CD4-positive, alpha-beta T cell (primary cell): ENCODE data around the gene PRR23C. TPM values are rescaled to one million over a fixed set of nuclear protein-coding genes. Genes with fewer than 3 reads are reported as not detected.

ENCODE experiments used
- ATAC-seq: fragments of 200-7000 bp; cut with Tn5 transposase; one replicate; pipeline ENCODE4 v1.10.0; 2022; ENCODE audit warnings: mild to moderate bottlenecking; ENCODE audit not compliant: poor library complexity
- CTCF ChIA-PET: fragments of 350-600 bp; sonication (Branson Sonifier 250); formaldehyde crosslinking; loops from one replicate; lab custom pipeline; 2021; ENCODE audit warnings: antibody characterized with exemption, inconsistent platforms; lab: Charles Lee
- POLR2A ChIA-PET: fragments of 350-600 bp; sonication (Branson Sonifier 250); formaldehyde crosslinking; loops from one replicate; lab custom pipeline; 2021; ENCODE audit warnings: antibody characterized with exemption, inconsistent platforms; lab: Charles Lee
- DNase-seq, 14 experiments: peaks; one replicate each; pipeline ENCODE4 v3.0.0-alpha.2; 2013 to 2020; ENCODE audit warnings: mixed read lengths in 2 of 14
- H3K27ac ChIP-seq, 2 donors: one replicate each; pipeline versions ENCODE4 v1.5.1 to v1.7.0; 2013; ENCODE audit warnings: low read length in 2 of 2, low read depth in 1 of 2, mild to moderate bottlenecking in 1 of 2
- H3K27me3 ChIP-seq, 2 experiments: 1 replicate in 1 of 2; 2 replicates in 1 of 2; pipeline versions ENCODE4 v1.6.1 to v1.7.0; 2013; ENCODE audit warnings: low read length in 2 of 2, control low read depth in 1 of 2, mild to moderate bottlenecking in 1 of 2, moderate library complexity in 1 of 2; ENCODE audit not compliant: insufficient read depth in 2 of 2, control insufficient read depth in 1 of 2
- H3K36me3 ChIP-seq: one replicate; pipeline ENCODE4 v1.6.1; 2013; ENCODE audit warnings: low read length, control low read depth; ENCODE audit not compliant: insufficient read depth
- H3K4me1 ChIP-seq: one replicate; pipeline ENCODE4 v1.6.1; 2013; ENCODE audit warnings: low read length, control low read depth; ENCODE audit not compliant: insufficient read depth
- H3K4me3 ChIP-seq: one replicate; pipeline ENCODE4 v1.5.1; 2013; ENCODE audit warnings: mild to moderate bottlenecking, low read length, moderate library complexity
- H3K9me3 ChIP-seq, 2 experiments: 1 replicate in 1 of 2; 2 replicates in 1 of 2; pipeline versions ENCODE4 v1.6.1 to v1.7.0; 2013; ENCODE audit warnings: low read length in 2 of 2, mild to moderate bottlenecking in 2 of 2, control low read depth in 1 of 2, moderate library complexity in 1 of 2; ENCODE audit not compliant: control insufficient read depth in 1 of 2, insufficient read depth in 1 of 2
- H3K27ac Mint-ChIP-seq: one replicate; pipeline ENCODE4 v1.8.0; 2020; ENCODE audit warnings: mixed read lengths
- H3K27me3 Mint-ChIP-seq: one replicate; pipeline ENCODE4 v1.8.0; 2021; ENCODE audit warnings: mixed read lengths
- H3K36me3 Mint-ChIP-seq: one replicate; pipeline ENCODE4 v1.8.0; 2021; ENCODE audit warnings: low read depth, mixed read lengths
- H3K4me1 Mint-ChIP-seq: one replicate; pipeline ENCODE4 v1.8.0; 2021; ENCODE audit warnings: low read depth, mixed read lengths
- H3K4me3 Mint-ChIP-seq: one replicate; pipeline ENCODE4 v1.8.0; 2020; ENCODE audit warnings: mild to moderate bottlenecking, mixed read lengths
- H3K9me3 Mint-ChIP-seq: one replicate; pipeline ENCODE4 v1.8.0; 2020; ENCODE audit warnings: mixed read lengths
- intact Hi-C, 2 experiments: fragments of 100-400 bp; cut with DNase I in 1 of 2; cut with micrococcal nuclease in 1 of 2; formaldehyde crosslinking; loops; one replicate each; pipeline versions ENCODE4 v1.15.1 to v1.9.0; 2023 to 2025; cut with DNase I, micrococcal nuclease
- total RNA-seq, 174 experiments: library from RNA in 2 of 174; stranded (reverse) in 2 of 174; gene quantifications; one replicate each; pipeline ENCODE4 v1.2.3 and lab custom pipeline; 2021 to 2026
- TF ChIP-seq, protein P1 (sequence below): fragments of 200-600 bp; IDR thresholded peaks from one replicate; pipeline ENCODE4 v1.8.0; 2022; ENCODE audit warnings: antibody characterized with exemption, mild to moderate bottlenecking

Gene PRR23C
- total RNA-seq, 2 experiments from 2014 or later = not detected

DNA sequence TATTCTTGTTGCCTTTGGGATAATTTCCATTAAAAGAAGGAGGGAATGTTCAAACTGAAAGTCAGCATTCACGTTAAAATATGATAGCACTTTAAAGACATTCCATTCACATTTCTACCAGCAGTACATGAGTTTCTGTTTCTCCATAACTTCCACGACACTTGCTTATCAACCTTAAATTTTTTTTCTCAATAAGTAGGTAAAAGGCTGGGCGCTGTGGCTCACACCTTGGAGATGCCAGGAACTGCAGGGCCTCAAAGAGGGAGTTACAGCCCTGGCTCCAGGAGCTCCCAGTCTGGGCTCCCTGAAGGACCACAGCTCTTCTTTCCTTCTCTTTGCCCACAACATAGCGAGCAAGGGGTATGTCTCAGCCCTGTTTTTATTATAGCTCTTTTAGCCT, 42.9 kb upstream of the PRR23C start:
- Histone ChIP-seq H3K27ac (no peak overlapping the region), H3K4me3 (no peak overlapping the region), H3K4me1 (no peaks in the 10 kb centered on the region), H3K27me3 (no peaks in the 10 kb centered on the region), H3K36me3 (no peaks in the 10 kb centered on the region), H3K9me3 (peaks cover 0 to 9% of the 10 kb centered on the region in 2 experiments)
- CTCF ChIA-PET = no interaction called here
- POLR2A ChIA-PET = no interaction called here
- TF ChIP-seq, protein P1, sequence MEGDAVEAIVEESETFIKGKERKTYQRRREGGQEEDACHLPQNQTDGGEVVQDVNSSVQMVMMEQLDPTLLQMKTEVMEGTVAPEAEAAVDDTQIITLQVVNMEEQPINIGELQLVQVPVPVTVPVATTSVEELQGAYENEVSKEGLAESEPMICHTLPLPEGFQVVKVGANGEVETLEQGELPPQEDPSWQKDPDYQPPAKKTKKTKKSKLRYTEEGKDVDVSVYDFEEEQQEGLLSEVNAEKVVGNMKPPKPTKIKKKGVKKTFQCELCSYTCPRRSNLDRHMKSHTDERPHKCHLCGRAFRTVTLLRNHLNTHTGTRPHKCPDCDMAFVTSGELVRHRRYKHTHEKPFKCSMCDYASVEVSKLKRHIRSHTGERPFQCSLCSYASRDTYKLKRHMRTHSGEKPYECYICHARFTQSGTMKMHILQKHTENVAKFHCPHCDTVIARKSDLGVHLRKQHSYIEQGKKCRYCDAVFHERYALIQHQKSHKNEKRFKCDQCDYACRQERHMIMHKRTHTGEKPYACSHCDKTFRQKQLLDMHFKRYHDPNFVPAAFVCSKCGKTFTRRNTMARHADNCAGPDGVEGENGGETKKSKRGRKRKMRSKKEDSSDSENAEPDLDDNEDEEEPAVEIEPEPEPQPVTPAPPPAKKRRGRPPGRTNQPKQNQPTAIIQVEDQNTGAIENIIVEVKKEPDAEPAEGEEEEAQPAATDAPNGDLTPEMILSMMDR = no peak
- intact Hi-C loops = no loop called here
- Mint-ChIP-seq H3K4me1 (no peaks in the 10 kb centered on the region), H3K9me3 (peaks cover 15% of the 10 kb centered on the region), H3K27me3 (peaks cover 25% of the 10 kb centered on the region), H3K36me3 (no peaks in the 10 kb centered on the region), H3K27ac (no peak overlapping the region), H3K4me3 (no peak overlapping the region)
- DNase-seq = no peak
- ATAC-seq = no peak

DNA sequence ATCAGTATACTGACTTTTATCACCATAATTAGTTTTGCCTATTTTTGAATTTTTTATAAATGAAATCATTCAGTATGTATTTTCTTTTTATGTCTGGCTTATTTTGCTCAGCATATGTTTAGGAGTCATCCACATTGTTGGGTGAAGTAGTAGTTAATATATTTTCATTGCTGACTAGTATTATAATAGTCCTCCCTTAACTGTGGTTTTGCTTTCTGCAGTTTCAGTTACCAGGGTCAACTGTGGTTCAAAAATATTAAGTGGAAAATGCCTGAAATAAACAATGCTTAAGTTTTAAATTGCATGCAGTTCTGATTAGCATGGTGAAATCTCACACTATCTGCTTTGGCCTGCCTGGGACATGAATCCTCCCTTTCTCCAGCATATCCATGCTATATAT, 39.5 kb upstream of the PRR23C start:
- Histone ChIP-seq H3K27ac (no peak overlapping the region), H3K9me3 (peaks cover 0 to 9% of the 10 kb centered on the region in 2 experiments), H3K4me3 (no peak overlapping the region), H3K36me3 (no peaks in the 10 kb centered on the region), H3K27me3 (peaks cover 0 to 2% of the 10 kb centered on the region in 2 experiments), H3K4me1 (no peaks in the 10 kb centered on the region)
- CTCF ChIA-PET = no interaction called here
- POLR2A ChIA-PET = no interaction called here
- intact Hi-C loops = no loop called here
- Mint-ChIP-seq H3K27ac (no peak overlapping the region), H3K9me3 (peaks cover 8% of the 10 kb centered on the region), H3K4me3 (no peak overlapping the region), H3K4me1 (no peaks in the 10 kb centered on the region), H3K36me3 (no peaks in the 10 kb centered on the region), H3K27me3 (peaks cover 11% of the 10 kb centered on the region)
- TF ChIP-seq, protein P1 = no peak
- DNase-seq (no peak), ATAC-seq (no peak)

DNA sequence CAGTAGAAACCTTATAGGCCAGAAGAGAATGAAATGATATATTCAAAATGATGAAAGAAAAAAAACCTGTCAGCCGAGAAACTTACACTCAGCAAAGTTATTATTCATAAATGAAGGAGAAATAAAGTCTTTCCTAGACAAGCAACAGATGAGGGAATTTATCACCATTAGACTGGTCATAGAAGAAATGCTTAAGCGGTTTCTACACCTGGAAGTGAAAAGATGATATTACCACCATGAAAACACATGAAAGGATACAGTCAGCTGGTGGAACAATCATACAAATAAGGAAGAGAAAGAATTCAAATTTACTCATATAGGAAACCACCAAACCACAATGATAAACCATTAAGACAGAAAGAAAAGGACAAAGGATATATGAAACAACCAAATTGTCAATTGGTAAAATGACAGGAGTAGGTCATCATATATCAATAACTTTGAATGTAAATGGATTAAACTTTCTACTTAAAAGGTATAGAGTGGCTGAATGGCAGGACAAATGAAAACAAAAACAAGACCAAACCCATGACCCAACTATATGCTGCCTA, 29.9 kb upstream of the PRR23C start:
- peaks cover 17% of the 10 kb centered on the region for H3K27me3 Mint-ChIP-seq
- TF ChIP-seq, protein P1 = no peak
- no peak overlapping the region for H3K27ac Mint-ChIP-seq
- peaks cover 0 to 9% of the 10 kb centered on the region in 2 experiments for H3K27me3 ChIP-seq
- no peak overlapping the region for H3K4me3 Mint-ChIP-seq
- ATAC-seq (no peak), DNase-seq (no peak)
- peaks cover 9 to 14% of the 10 kb centered on the region in 2 experiments for H3K9me3 ChIP-seq
- ChIA-PET CTCF (no interaction called here), POLR2A (no interaction called here)
- H3K4me1 ChIP-seq = no peaks in the 10 kb centered on the region
- H3K4me3 ChIP-seq = no peak overlapping the region
- intact Hi-C loops = no loop called here
- no peaks in the 10 kb centered on the region for H3K4me1 Mint-ChIP-seq
- H3K36me3 Mint-ChIP-seq = no peaks in the 10 kb centered on the region
- peaks cover 22% of the 10 kb centered on the region for H3K9me3 Mint-ChIP-seq
- H3K27ac ChIP-seq = no peak overlapping the region
- H3K36me3 ChIP-seq = no peaks in the 10 kb centered on the region
